Keratinocyte (primary cell): Measurements from ENCODE around the gene TIFAB. TPM values are rescaled to one million over a fixed set of nuclear protein-coding genes. Genes with fewer than 3 reads are reported as not detected.

Experiments
- DNase-seq: peaks from one replicate; pipeline ENCODE4 v3.0.0-alpha.2; 2011; ENCODE audit warnings: low read depth, missing footprints, low spot score
- FAIRE-seq: peaks from 2 replicates; lab custom pipeline; 2011; peaks lifted over from hg19 to GRCh38; lab: Jason Lieb, UNC
- H2AFZ ChIP-seq: 2 replicates; pipeline ENCODE4 v1.6.0; 2012; ENCODE audit warnings: low read length, control low read depth, inconsistent platforms; ENCODE audit not compliant: control insufficient read depth
- H3K27ac ChIP-seq: 2 replicates; pipeline ENCODE4 v1.5.1; 2011; ENCODE audit warnings: low read length; ENCODE audit not compliant: control insufficient read depth, insufficient read depth
- H3K27me3 ChIP-seq: 3 replicates; pipeline ENCODE4 v1.6.0; 2011; ENCODE audit warnings: low read length; ENCODE audit not compliant: control insufficient read depth, insufficient read depth; ENCODE audit errors: extremely low read depth
- H3K36me3 ChIP-seq, 2 experiments: 2 replicates in 1 of 2; 3 replicates in 1 of 2; pipeline ENCODE4 v1.5.1; 2011; ENCODE audit warnings: low read length in 2 of 2, mild to moderate bottlenecking in 1 of 2; ENCODE audit not compliant: control insufficient read depth in 2 of 2, insufficient read depth in 2 of 2; ENCODE audit errors: extremely low read depth in 1 of 2
- H3K4me1 ChIP-seq: 3 replicates; pipeline ENCODE4 v1.5.1; 2011; ENCODE audit warnings: low read length; ENCODE audit not compliant: control insufficient read depth, insufficient read depth; ENCODE audit errors: extremely low read depth
- H3K4me2 ChIP-seq: 3 replicates; pipeline ENCODE4 v1.6.0; 2011; ENCODE audit warnings: low read depth, low read length; ENCODE audit not compliant: control insufficient read depth, insufficient read depth; ENCODE audit errors: extremely low read depth
- H3K4me3 ChIP-seq, 3 experiments: fragments of 200-600 bp in 1 of 3; sonication (generic) in 1 of 3; 2 replicates in 2 of 3; 3 replicates in 1 of 3; pipeline ENCODE4 v1.5.1; 2011 to 2016; ENCODE audit warnings: low read length in 3 of 3, mild to moderate bottlenecking in 3 of 3, control low read depth in 2 of 3, inconsistent platforms in 1 of 3, low read depth in 1 of 3, mixed read lengths in 1 of 3, mixed run types in 1 of 3, moderate library complexity in 1 of 3; ENCODE audit not compliant: control insufficient read depth in 2 of 3, insufficient read depth in 2 of 3; ENCODE audit errors: extremely low read depth in 1 of 3
- H3K79me2 ChIP-seq: 2 replicates; pipeline ENCODE4 v1.6.0; 2012; ENCODE audit warnings: low read length; ENCODE audit not compliant: control insufficient read depth, insufficient read depth
- H3K9ac ChIP-seq: 3 replicates; pipeline ENCODE4 v1.6.0; 2011; ENCODE audit warnings: low read length; ENCODE audit not compliant: control insufficient read depth, insufficient read depth; ENCODE audit errors: extremely low read depth
- H3K9me1 ChIP-seq: 3 replicates; pipeline ENCODE4 v1.6.0; 2011; ENCODE audit warnings: low read length; ENCODE audit not compliant: control insufficient read depth, insufficient read depth; ENCODE audit errors: extremely low read depth
- H3K9me3 ChIP-seq: 2 replicates; pipeline ENCODE4 v1.5.1; 2012; ENCODE audit warnings: low read depth, low read length; ENCODE audit not compliant: control insufficient read depth
- H4K20me1 ChIP-seq: 3 replicates; pipeline ENCODE4 v1.6.0; 2011; ENCODE audit warnings: low read length; ENCODE audit not compliant: control insufficient read depth, insufficient read depth; ENCODE audit errors: extremely low read depth
- EZH2 ChIP-seq: IDR thresholded peaks from one replicate; pipeline ENCODE4 v1.6.1; 2012; ENCODE audit warnings: inconsistent platforms, mild to moderate bottlenecking, low read length, moderate library complexity
- dilution Hi-C: fragments of 300-500 bp; cut with MboI; formaldehyde crosslinking; loops from one replicate; pipeline ENCODE4 v1.7.0; 2020; ENCODE audit warnings: low sequenced_read_pairs; ENCODE audit not compliant: extremely low pct_ligation_motif_present
- polyA plus RNA-seq, 5 experiments: library from polyadenylated mRNA; depleted of rRNA in 3 of 5; stranded (reverse) in 3 of 5; stranded (forward) in 1 of 5; unstranded in 1 of 5; fragments of >200 nt; gene quantifications; 1 replicate in 1 of 5; 2 replicates in 3 of 5; 3 replicates in 1 of 5; pipeline versions ENCODE4 v1.2.1 to v1.2.3, GENCODE V29; 2011 to 2012; ENCODE audit warnings: missing spikeins in 2 of 5, low read depth in 1 of 5, low replicate concordance in 1 of 5
- TF ChIP-seq, protein P1 (sequence below), 3 experiments: IDR thresholded peaks in 1 of 3; conservative IDR thresholded peaks in 1 of 3; optimal IDR thresholded peaks in 1 of 3; 2 replicates in 2 of 3; 3 replicates in 1 of 3; pipeline versions ENCODE3 to v1.5.1; 2011; ENCODE audit warnings: low read length in 3 of 3, mild to moderate bottlenecking in 3 of 3, moderate library complexity in 2 of 3, control low read depth in 1 of 3, inconsistent platforms in 1 of 3; ENCODE audit not compliant: insufficient read depth in 2 of 3; ENCODE audit errors: extremely low read depth in 1 of 3

Gene TIFAB
- polyA plus RNA-seq, 1 donor (not counting 4 experiments of a cell fraction or from before 2014, with no cell fraction given): not detected

DNA sequence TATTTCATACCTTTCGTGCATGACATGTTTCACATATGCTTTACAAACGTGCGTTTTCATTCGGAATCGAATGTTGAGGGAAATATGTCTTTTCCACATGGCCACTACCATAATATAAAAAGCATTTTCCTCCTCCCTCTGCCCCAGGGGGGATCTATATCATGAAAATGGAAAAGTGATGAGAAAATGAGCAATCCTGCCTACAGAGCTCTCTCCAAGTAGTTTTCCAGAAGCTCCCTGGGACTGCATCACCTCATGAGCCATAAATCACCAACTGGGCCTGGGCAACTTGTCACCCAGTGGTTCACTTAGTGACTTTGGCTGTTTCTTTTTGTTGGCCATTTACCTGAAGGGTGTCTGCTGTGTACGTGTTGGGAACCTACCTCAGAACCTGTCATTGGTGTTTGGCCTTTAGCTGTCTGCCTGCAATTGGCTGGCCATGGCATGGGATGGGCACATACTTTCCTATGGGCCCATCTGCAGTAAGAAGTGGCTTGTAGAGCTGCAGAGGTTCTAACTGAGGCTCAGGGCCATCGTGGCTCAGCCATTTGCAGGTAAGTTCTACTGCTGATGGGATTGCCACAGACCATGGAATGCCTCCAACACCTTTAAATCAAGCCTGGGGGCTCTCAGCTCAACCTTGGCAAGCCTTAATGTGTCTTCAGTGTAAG lies 9.5 kb upstream of the TIFAB start:
- DNase-seq (no peak), FAIRE-seq (no peak)
- Histone ChIP-seq H3K9me3 (no peaks in the 10 kb centered on the region), H3K27me3 (peaks cover 20% of the 10 kb centered on the region), H4K20me1 (no peaks in the 10 kb centered on the region), H2AFZ (no peak overlapping the region), H3K9ac (no peak overlapping the region), H3K36me3 (no peaks in the 10 kb centered on the region), H3K9me1 (no peaks in the 10 kb centered on the region), H3K4me2 (no peak overlapping the region), H3K4me1 (peaks cover 4% of the 10 kb centered on the region), H3K27ac (no peak overlapping the region), H3K79me2 (no peaks in the 10 kb centered on the region), H3K4me3 (no peak overlapping the region)
- TF ChIP-seq, protein P1, sequence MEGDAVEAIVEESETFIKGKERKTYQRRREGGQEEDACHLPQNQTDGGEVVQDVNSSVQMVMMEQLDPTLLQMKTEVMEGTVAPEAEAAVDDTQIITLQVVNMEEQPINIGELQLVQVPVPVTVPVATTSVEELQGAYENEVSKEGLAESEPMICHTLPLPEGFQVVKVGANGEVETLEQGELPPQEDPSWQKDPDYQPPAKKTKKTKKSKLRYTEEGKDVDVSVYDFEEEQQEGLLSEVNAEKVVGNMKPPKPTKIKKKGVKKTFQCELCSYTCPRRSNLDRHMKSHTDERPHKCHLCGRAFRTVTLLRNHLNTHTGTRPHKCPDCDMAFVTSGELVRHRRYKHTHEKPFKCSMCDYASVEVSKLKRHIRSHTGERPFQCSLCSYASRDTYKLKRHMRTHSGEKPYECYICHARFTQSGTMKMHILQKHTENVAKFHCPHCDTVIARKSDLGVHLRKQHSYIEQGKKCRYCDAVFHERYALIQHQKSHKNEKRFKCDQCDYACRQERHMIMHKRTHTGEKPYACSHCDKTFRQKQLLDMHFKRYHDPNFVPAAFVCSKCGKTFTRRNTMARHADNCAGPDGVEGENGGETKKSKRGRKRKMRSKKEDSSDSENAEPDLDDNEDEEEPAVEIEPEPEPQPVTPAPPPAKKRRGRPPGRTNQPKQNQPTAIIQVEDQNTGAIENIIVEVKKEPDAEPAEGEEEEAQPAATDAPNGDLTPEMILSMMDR (optimal IDR thresholded peaks at IDR 0.05 in 1 of 3, IDR thresholded peaks at IDR 0.05 in 1 of 3, conservative IDR thresholded peaks at IDR 0.05 in 1 of 3; ENCODE audit: extremely low read depth in 1 of 3, insufficient read depth in 2 of 3, low read length in 3 of 3): no peak
- TF ChIP-seq EZH2: no peak
- dilution Hi-C loops: loop anchor here (5.0 to 25.0 kb wide), 3 partner anchors 91 to 376 kb away; partner anchors contain the start of gene SLC25A48

DNA sequence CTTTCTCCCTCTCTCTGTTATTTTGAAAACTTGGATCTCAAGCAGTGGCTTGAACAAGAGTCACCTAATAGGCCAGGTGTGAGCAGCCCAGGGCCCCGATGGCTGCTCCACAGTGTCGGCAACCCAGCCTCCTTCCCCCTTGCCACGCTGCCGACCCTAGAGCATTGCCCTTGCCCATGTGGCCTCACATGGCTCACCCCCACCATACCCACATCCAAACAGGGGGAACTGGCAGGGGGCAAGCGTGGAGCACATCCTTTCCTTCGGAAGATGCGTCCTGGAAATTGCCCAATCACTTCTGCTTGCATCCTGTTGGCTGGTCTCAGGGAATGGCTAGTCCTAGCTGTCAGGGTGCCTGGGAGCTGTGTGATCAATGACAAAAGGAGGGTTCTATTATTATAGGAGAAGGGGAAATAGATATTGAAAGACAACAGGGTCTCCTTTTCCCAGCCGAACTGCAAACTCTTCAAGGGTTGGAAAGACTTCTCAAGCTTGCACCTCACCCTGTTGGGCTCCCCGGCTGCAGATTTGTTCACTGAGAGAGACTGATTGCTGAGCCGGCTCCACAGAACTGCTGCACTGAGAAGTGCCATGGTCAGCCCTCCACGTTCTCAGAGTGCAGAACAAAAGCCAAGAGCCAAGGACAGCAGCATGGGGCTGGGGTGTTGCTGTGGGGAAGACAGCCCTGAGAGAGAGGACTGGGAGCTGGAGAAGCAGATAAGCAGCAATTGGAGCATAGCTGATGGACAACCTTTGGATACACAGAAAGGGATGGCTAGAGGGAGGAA lies 8.3 kb upstream of the TIFAB start:
- no peaks in the 10 kb centered on the region for H3K79me2 ChIP-seq
- dilution Hi-C loops: loop anchor here (5.0 to 25.0 kb wide), 3 partner anchors 92 to 377 kb away; partner anchors contain the start of gene SLC25A48
- H3K9me1 ChIP-seq: no peaks in the 10 kb centered on the region
- H3K36me3 ChIP-seq: no peaks in the 10 kb centered on the region
- no peak overlapping the region for H3K9ac ChIP-seq
- no peaks in the 10 kb centered on the region for H3K9me3 ChIP-seq
- H3K27me3 ChIP-seq: peaks cover 22% of the 10 kb centered on the region
- H4K20me1 ChIP-seq: no peaks in the 10 kb centered on the region
- FAIRE-seq (no peak), DNase-seq (no peak)
- no peak overlapping the region for H3K27ac ChIP-seq
- no peak overlapping the region for H2AFZ ChIP-seq
- no peak overlapping the region for H3K4me3 ChIP-seq
- H3K4me1 ChIP-seq: peaks cover 4% of the 10 kb centered on the region
- H3K4me2 ChIP-seq: no peak overlapping the region
- TF ChIP-seq, protein P1 (optimal IDR thresholded peaks at IDR 0.05 in 1 of 3, IDR thresholded peaks at IDR 0.05 in 1 of 3, conservative IDR thresholded peaks at IDR 0.05 in 1 of 3; ENCODE audit: extremely low read depth in 1 of 3, insufficient read depth in 2 of 3, low read length in 3 of 3): no peak
- TF ChIP-seq EZH2: no peak
